Left renal cortex interstitium (tissue), 4 donors: ENCODE measurements around the gene CST4. TPM values are rescaled to one million over a fixed set of nuclear protein-coding genes. Genes with fewer than 3 reads are reported as not detected.
"Not testable (repeated sequence)": the region's sequence is repeated elsewhere in the genome, so short reads cannot be mapped to it uniquely, and the experiment has no call there.

Experiments used
- DNase-seq, 4 donors: peaks; one replicate each; pipeline ENCODE4 v3.0.0-alpha.2; 2013; ENCODE audit warnings: low read depth in 4 of 4, low spot score in 2 of 4, missing footprints in 1 of 4
- polyA plus RNA-seq, 4 donors: library from polyadenylated mRNA; unstranded; fragments of 120-200 nt; gene quantifications; one replicate each; pipeline ENCODE4 v1.2.1, GENCODE V29; 2013; ENCODE audit not compliant: insufficient read length in 4 of 4

The CST4 gene
- polyA plus RNA-seq, 4 donors: not detected

DNA sequence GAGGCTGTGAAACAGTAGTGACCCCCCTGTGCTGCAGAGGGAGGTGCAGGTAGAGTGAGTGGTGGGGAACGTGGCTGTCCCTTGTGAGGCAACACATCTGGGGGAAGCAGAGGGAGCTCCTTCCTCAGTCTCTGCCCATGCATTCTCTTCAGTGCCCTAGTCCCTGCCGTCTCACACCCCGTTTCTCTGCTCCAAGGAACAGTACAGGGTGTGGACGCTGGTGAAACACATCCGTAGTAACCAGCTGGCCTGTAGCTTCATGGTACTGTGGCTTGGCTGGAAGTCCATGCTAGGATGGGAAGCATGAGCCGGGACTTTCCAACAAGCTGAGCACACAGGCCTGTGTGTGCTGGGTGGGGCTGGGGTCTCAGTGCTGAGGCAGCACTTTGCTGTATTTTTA lies 25.7 kb downstream of the CST4 start:
- no peak for DNase-seq

- DNase-seq: no peak
Observed at GRCh38 chr20:23662276-23662870, 26.5 kb downstream of the CST4 start.

DNA sequence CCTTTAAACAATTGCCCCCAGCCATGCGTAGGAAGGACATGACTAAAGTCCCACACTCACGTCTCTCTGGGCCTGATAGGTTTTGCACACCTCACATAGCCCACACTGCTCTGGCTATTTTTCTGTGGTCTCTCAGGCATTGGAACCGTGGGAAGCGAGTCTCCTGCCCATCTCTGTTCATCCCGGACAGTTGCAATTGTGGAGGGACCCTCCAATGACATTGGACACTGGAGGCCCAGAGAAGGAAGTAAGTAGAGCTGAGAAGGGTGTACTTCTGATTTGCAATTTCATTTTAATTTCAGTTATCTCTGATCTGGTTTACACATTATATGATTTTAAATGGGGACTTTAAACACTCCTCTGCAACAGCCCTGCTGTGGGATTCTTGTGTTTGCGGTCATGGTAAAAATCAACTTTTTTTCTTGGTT lies 27.8 kb downstream of the CST4 start:
- no peak for DNase-seq

GRCh38 chr20:23659989-23660837 lies 28.6 kb downstream of the CST4 start:
- DNase-seq: no peak

DNA sequence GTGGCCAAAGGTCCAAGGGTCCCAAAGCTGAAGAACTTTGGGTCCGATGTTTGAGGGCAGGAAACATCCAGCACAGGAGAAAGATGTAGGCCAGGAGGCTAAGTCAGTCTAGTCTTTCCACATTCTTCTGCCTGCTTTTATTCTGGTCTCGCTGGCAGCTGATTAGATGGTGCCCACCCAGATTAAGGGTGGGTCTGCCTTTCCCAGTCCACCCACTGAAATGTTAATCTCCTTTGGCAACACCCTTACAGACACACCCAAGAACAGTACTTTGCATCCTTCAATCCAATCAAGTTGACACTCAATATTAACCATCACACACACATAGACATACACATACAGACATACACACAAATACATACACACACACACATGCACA lies 29.2 kb downstream of the CST4 start:
- not testable (repeated sequence) for DNase-seq

DNA sequence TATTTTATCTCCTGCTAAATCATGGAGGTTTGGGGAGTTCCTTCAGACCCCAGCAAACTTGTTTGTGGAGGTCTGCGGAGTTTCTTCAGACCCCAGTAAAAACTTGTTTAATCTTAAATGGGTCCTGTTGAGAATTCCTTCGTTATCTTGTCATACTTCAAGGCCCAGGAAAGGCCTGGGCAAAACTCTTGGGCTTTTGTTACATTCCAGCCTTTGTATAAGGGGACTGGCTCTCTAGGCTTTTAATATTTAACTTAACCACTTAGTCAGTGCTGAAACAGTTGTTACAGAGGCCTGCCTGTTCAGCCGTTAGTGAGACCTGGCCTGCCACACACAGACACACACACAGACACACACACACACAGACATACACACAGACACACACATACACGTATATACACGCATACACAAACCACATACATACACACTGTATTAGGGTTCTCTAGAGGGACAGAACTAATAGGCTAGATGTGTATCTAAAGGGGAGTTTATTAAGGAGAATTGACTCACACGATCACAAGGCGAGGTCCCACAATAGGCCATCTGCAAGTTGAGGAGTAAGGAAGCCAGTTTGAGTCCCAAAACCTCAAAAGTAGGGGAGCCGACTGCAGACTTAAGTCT lies 29.7 kb downstream of the CST4 start:
- DNase-seq: no peak

- DNase-seq: no peak
Observed at GRCh38 chr20:23658336-23658735, 30.5 kb downstream of the CST4 start.

- no peak for DNase-seq
Observed at GRCh38 chr20:23657202-23657601, 31.6 kb downstream of the CST4 start.

DNA sequence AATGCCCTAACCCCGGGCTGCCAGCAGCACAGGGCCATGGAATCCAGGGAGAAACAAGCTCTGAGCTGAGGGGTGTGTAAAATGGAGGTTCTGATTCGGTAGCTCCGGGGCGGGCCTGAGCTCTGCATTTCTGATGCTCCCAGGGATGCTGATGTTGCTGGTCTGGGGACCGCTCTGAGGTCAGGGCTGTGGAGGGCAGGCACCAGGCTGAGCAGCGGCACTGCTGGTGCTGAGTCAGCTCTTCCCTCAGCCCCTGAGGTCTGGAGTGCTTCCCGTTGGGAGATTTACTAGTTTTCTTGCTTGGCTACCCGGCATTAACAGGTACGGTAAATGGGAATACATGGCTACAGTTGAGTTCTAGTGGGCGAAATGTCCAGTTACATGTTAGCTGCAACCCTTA lies 32.5 kb downstream of the CST4 start:
- no peak for DNase-seq

- DNase-seq: no peak
Observed at GRCh38 chr20:23655491-23656211, 33.2 kb downstream of the CST4 start.

DNA sequence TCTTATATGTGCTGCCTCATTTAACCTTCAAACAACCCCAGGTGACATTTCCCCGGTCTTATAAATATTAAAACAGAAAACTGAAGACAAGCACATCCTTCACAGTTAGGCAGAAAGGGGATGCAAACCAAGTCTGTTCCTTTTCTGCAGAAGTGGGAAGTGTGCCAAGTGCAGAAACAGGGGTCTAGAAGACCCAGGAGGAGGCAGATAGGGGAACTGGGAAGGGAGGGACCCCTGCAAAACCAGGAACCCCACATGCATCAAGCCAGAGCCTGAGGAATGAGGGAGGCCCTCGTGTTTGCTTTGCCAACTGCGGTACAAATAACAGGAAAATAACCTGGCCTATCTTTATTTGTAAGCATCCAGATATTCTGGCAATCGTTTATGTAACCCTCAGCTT lies 34.1 kb downstream of the CST4 start:
- DNase-seq: no peak

DNA sequence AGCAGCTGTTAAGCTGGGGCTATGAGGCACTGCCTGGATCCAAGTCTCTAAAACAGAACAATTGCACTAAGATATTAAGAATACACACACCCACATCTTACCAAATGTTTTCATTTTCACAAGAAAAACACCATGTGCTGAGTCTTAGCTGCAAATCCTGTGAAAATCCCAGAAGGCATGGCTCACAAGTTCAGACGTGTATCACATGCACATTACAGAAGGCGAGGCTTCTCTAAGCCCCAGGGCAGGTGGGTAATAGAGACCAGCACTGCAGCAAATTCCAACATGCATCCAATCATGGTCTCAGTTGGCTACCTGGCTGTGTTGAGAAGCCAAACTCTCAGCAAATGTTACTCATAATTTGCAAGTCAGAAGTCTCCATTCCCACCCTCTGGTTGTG lies 34.8 kb downstream of the CST4 start:
- DNase-seq: no peak

- DNase-seq: no peak
Observed at GRCh38 chr20:23653400-23653938, 35.4 kb downstream of the CST4 start.

- DNase-seq: no peak
Observed at GRCh38 chr20:23652926-23653325, 35.9 kb downstream of the CST4 start.

GRCh38 chr20:23652371-23652770 lies 36.5 kb downstream of the CST4 start:
- DNase-seq: no peak

DNA sequence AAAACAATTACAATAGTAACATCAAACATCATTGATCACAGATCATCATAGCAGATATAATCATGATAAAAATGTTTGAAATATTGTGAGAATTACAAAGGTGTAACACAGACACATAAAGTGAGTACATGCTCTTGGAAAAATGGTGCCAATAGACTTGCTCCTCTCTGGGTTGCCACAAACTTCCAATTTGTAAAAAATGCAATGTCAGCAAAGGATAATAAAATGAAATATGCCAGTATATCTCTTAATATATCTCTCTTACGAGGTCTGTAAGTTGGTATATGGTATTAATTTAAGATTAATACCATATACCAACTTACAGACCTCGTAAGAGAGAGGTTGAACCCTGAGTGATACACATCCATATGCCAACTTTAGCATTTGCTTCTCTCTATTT lies 37.7 kb downstream of the CST4 start:
- DNase-seq: no peak

DNA sequence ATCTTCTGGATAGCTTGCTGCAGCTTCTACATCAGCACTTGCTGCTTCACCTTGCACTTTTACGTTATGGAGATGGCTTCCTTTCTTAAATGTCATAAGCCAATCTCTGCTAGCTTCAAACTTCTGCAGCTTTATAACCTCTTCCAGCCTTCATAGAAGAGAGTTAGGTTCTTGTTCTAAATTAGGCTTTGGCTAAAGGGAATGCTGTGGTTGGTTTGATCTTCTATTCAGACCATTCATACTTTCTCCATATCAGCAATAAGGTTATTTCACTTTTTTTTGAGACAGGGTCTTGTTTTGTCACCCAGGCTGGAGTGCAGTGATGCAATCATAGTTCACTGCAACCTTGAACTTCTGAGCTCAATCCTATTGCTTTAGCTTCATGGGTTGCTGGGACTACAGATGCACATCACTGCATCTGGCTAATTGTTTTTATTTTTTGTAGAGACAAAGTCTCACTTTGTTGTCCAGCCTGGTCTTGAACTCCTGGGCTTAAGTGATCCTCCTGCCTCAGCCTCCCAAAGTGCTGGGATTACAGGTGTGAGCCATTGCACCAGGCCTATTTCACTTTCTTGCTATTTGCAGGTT lies 38.9 kb downstream of the CST4 start:
- DNase-seq: no peak

GRCh38 chr20:23649242-23649641 lies 39.6 kb downstream of the CST4 start:
- DNase-seq: no peak

- no peak for DNase-seq
Observed at GRCh38 chr20:23647346-23647745, 41.5 kb downstream of the CST4 start.

GRCh38 chr20:23646106-23646873 lies 42.5 kb downstream of the CST4 start:
- no peak for DNase-seq
